ENCODE measurements around the gene MBD1. TPM values are rescaled to one million over a fixed set of nuclear protein-coding genes. Genes with fewer than 3 reads are reported as not detected.

MBD1 gene
- 63.9 and 81.2 TPM in 2 replicates for total RNA-seq

GRCh38 chr18:50281295-50281971 lies at the start of gene MBD1:
Gene MBD1, minus strand, starts transcription at chr18:50281523. Its CDS starts 1,531 bp downstream, at chr18:50279992.

GRCh38 chr18:50287441-50288347 lies 6.4 kb upstream of the MBD1 start, which contains the start of gene CXXC1:
Gene CXXC1, minus strand, starts transcription at chr18:50287692. Its CDS starts 103 bp downstream, at chr18:50287589.

GRCh38 chr18:50266248-50266704 lies 15.0 kb downstream of the MBD1 start, which contains the start of gene CFAP53:
Gene CFAP53, minus strand, starts transcription at chr18:50266495. Its CDS starts 91 bp downstream, at chr18:50266404.

Other genes starting within 250 kb of the MBD1 start
- gene MYO5B, start 86.4 kb downstream of the MBD1 start, total RNA-seq, result 2.3 TPM in 1 of 2 replicates, not detected in the other
- gene CFAP53, start 15.0 kb downstream of the MBD1 start, total RNA-seq, result 0.39 and 0.64 TPM in 2 replicates
- 38.3 and 39.3 TPM in 2 replicates for gene CXXC1, start 6.2 kb upstream of the MBD1 start, total RNA-seq
- 3.7 and 15.9 TPM in 2 replicates for gene SKA1, start 93.5 kb upstream of the MBD1 start, total RNA-seq

Data from epithelial cell of alveolus of lung (primary cell).